Hematopoietic multipotent progenitor cell treated with erythropoietin and hydrocortisone succinate and interleukin-3 and kit ligand, for 8 days (in vitro differentiated cells): ENCODE results near the gene RXFP1.

Experiments
- DNase-seq: peaks from one replicate; pipeline ENCODE4 v3.0.0-alpha.2; 2015

Gene RXFP1

DNA sequence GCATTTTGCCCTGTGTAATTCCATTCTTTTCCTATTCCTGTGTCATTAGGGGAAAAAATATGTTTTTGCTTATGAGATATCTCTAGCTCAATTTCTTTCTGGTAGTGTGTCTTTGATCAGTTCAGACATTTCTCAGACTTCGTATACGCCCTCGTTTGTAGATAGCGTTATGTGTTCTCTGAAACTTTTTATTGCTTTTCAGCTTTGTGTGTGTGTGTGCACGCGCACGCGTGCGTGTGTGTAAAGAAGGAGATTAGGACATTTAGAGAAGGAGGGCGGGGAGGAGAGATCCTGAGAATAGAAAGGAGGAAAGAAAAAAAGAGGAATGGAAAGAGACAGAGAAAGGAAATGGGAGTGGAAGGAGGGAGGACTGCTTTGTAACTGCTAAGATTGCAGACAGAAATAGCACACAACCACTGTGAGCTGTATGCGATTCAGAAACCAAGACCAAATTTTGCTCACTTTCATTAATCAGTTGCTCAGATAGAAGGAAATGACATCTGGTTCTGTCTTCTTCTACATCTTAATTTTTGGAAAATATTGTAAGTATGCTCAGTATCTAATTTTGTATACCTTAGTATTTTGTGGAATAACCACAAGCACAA is at the start of gene RXFP1:
RXFP1 (plus strand) TSS at position 399 of the 605 bp plus-strand sequence; CDS start at position 494, 95 bp downstream.
- DNase-seq = no peak

DNA sequence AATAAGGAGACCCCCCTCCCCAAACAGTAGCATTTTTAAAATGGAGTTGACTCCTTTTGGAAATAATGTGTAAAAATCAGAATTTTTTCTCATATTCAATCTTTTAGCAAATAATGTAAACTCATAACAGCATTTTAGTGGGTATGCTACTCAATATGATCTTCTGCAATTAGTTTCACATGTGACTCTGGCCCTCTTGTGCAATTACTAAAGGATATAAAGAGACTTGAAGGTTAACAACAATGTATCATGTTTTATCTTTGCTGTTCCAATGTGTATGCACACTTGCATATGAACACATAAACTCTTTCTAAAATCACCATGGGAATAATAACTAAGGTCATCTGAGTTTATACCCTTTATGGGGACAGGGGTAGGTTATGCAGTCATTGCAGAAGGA is 39.9 kb upstream of the RXFP1 start:
- no peak for DNase-seq

DNA sequence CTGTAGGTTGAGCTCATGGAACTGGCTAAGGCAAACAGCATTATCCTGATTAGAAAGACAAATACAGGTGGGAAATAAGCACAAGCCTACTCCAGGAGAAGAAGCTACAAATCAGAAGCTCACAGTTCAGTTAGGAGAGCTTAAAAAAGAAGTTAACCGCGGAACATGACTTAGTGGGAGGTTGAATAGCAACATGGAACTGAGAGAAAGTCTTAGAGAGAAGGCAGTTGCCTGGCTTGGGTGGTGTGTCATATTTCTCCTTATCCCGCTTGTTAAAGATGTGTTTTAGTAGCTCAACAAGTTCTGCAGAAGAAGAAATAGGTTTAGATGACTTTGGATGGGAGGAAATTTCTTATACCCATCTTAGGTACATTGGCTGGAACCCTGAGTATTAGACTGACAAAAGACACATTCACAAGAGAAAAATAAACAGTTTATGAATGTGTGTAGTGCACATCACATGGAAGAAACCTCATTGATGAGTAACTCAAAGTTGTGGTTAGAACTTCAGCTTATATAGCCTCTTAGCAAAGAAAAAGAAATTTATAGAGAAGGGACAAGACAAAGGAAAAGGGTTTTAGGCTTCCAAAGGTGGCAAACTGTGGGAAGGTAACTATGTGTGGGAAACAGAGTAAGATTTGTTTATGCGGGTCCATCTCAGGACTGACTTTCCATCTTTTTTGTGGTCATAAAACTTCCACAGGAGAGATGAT is 37.4 kb upstream of the RXFP1 start:
- no peak for DNase-seq

DNA sequence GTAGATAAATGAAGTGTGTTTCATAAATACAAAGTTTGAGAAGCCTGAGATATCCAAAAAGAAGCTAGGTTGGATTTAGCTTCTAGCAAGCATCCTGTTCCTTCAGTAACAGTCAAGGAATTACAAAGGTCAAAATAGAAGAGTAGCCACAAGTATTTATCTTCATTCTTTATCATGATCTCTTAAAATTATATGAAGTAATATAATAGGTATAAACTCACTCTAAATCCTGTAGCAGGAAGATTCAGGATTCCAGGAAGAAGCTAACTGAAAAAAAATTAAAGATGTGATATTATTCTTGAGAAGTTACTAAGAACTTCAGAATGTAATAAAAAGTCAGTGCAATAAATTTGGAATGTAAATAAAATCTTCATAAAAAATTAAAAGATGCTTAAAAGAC is 31.1 kb upstream of the RXFP1 start:
- no peak for DNase-seq

- DNase-seq = no peak
Measured at GRCh38 chr4:158492391-158492790, 29.3 kb upstream of the RXFP1 start.

- peak; percentile 25 for DNase-seq
Measured at GRCh38 chr4:158496030-158496741, 25.5 kb upstream of the RXFP1 start.

- DNase-seq = no peak
Measured at GRCh38 chr4:158500054-158500453, 21.6 kb upstream of the RXFP1 start.

DNA sequence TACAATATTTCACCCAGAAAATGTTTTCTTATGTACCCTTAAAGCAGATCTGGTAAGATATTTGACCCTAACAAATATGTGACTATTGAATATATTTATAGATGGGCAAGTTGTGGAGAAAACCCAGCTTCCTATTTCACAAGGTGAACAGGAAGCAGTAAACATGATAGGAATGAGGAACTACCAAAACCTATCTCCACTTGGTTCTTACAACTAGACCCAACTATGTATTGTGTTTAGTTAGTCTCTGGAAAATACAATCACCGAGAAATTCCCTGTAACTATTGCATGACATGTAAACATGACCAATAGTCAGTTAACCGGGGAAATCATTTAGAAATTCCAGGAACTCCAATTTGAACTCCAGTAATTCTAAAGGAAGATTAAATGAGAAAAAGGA is 8.4 kb upstream of the RXFP1 start:
- DNase-seq = no peak

GRCh38 chr4:158519226-158519625 is 2.5 kb upstream of the RXFP1 start:
- no peak for DNase-seq

- DNase-seq = no peak
Measured at GRCh38 chr4:158523990-158524535, 2.4 kb downstream of the RXFP1 start.

DNA sequence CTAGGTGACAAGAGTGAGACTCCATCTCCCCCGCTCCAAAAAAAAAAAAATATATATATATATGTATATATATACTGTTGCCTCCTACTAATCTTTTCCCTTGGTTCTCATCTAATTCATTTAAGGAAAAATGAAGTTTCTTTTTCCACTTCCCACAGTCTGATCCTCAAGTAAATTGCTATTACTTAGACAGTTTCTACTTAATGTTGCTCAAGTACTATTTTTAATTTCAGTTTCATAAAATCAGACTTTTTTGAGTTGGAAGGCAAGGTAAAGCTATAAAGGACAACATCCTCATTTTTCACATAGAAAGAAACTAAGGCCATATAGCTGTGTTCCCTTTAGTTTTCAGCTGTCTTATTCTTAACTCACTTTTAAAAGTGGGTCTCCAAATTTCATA is 5.8 kb downstream of the RXFP1 start:
- no peak for DNase-seq

DNA sequence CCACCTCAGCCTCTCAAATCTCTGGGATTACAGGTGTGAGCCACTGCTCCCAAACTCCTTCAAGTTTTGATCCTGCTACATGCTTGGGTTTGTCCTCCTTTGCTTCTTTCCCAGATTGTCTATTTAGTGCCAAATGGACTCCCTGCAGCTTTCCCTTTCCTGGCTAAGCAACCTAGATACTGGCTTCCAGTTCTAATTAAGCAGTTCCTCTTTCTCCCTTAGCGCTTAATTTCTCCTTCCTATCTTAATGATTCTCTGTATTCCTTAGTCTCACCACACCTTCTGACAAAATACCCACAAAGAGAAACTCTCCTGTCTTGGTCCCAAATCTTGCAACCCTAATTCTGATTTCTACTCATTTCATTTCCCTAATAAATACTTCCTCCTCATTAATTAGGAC is 7.8 kb downstream of the RXFP1 start:
- DNase-seq = no peak

GRCh38 chr4:158530381-158530780 is 8.7 kb downstream of the RXFP1 start:
- DNase-seq = no peak

GRCh38 chr4:158530898-158531297 is 9.2 kb downstream of the RXFP1 start:
- DNase-seq = no peak

DNA sequence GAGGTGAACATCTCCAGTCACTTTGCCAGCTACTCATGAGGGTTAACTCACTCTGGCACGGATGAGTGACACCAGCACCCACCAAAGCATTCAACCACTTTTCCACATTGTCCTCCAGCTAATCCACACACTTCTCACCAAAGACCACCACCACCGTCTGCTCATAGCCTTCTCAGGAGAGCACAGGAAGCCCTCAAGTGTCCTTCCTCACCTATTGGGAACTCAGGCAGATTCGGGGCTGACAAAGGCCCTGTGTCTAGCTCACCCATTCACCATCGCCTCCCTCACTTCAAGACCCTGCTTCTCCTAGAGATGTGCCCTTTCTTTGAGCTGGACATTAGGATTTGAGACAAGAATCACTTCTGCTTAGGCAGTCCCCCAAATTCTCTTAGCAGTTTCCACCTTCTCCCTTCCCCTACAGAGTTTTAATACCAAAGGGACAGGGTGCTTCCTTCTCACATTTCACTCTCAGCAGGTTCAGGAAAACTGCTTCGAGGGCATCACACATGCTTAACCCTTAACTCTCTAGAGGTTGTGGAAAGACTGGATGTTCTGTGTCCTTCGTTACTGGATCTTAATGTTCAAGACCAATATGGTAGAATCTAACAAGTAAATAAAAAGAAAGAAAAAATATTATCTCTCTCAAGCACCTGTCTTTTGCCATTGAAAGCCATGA is 11.0 kb downstream of the RXFP1 start:
- no peak for DNase-seq

DNA sequence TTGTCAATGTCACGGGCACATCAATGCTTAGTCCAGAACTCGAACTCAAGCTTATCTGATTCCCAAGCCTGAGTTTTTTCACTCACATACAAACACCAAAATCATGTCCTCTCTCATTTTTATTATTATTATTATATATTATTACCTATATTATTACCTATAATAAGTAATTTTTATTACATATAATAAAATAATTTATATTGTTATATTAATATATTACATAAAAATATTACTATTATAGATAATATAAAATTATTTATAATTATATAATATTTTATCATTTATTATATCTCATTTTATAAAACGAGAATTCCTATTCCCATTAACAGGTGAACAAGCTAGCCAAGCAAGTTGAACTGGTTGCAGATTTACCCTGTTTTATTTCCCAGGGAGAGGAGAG is 13.0 kb downstream of the RXFP1 start:
- no peak for DNase-seq

- DNase-seq = no peak
Measured at GRCh38 chr4:158535130-158535614, 13.5 kb downstream of the RXFP1 start.

- no peak for DNase-seq
Measured at GRCh38 chr4:158536833-158537232, 15.2 kb downstream of the RXFP1 start.

- DNase-seq = no peak
Measured at GRCh38 chr4:158538176-158538575, 16.5 kb downstream of the RXFP1 start.

GRCh38 chr4:158538911-158539310 is 17.2 kb downstream of the RXFP1 start:
- DNase-seq = peak; percentile 33

DNA sequence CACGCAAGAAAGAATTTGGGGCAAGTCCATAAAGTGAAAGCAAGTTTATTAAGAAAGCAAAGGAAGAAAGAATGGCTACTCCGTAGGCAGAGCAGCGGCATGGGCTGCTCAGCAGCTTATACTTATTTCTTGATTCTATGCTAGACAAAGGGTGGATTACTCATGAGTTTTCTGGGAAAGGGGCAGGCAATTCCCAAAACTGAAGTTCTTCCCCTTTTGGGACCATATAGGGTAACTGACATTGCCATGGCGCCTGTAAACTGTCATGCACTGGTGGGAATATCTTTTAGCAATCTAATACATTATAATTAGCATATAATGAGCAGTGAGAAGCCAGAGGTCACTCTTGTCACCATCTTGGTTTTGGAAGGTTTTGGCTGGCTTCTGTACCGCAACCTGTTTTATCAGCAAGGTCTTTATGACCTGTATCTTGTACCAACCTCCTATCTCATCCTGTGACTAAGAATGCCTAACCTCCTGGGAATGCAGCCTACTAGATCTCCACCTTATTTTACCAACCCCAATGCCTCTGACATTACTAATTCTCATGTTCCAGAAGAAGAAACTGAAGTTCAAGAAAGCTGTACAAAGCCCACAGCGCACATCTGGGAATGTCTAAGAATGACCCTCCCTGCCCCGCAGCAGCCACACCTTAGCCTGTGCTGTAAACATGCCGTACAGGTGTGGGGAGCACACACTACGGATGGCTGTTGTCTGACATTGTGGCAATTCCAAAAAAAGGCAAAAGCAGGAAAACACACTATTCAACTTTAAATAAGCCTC is 18.6 kb downstream of the RXFP1 start:
- DNase-seq = no peak

DNA sequence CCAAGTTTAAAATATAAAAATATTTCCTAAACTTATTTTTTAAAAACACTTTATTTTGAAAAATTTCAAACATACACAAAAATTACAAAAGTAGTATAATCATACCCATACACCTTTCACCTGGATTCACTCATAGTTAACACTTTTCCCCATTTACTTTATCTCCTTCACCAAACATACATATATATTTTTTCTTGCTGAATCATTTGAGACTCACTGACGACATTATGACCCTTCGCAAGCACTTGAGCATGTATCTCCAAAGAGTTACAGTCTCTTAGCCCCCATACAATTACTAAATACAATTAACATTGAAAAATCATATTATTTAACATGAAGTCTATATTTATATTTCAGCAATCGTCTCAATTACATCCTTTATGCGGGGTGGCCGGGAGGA is 19.8 kb downstream of the RXFP1 start:
- no peak for DNase-seq
